NCI-H128 (cell line): ENCODE results near the gene POLR2A.

ENCODE experiments used
- DNase-seq: peaks from one replicate; lab custom pipeline; 2025; ENCODE audit not compliant: unreplicated experiment; lab: John Stamatoyannopoulos, UW

Gene POLR2A

DNA sequence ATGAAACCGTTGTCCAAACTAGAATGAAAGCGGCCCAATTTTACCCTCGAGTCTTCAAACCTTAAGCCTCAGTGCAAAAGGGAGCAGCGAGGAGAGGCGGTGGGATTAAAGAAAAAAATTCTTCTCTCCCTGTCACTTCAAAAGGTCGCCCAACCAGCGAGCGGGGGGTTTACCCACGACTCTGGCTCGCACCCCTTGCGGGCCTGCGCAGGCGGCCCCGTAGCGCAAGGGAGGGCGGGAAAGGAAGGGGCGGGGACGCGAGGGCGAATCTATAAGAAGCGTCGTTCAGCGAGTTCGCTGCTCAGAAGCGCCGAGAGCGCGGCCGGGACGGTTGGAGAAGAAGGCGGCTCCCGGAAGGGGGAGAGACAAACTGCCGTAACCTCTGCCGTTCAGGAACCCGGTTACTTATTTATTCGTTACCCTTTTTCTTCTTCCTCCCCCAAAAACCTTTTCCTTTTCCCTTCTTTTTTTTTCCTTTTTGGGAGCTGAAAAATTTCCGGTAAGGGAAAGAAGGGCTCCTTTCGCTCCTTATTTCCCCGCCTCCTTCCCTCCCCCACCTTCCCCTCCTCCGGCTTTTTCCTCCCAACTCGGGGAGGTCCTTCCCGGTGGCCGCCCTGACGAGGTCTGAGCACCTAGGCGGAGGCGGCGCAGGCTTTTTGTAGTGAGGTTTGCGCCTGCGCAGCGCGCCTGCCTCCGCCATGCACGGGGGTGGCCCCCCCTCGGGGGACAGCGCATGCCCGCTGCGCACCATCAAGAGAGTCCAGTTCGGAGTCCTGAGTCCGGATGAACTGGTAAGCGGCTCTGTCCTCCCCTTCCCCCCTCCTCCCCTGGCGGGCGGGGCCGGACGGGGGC, at the start of gene POLR2A:
Gene POLR2A, plus strand, starts transcription at position 300 of the 852 bp plus-strand sequence.
- DNase-seq, result peak; percentile 83

- DNase-seq, result no peak
Measured at GRCh38 chr17:7435676-7436555, 48.2 kb upstream of the POLR2A start.

- peak; percentile 47 for DNase-seq
Measured at GRCh38 chr17:7436556-7437368, 47.4 kb upstream of the POLR2A start.

- DNase-seq, result no peak
Measured at GRCh38 chr17:7437369-7437863, 46.8 kb upstream of the POLR2A start.

DNA sequence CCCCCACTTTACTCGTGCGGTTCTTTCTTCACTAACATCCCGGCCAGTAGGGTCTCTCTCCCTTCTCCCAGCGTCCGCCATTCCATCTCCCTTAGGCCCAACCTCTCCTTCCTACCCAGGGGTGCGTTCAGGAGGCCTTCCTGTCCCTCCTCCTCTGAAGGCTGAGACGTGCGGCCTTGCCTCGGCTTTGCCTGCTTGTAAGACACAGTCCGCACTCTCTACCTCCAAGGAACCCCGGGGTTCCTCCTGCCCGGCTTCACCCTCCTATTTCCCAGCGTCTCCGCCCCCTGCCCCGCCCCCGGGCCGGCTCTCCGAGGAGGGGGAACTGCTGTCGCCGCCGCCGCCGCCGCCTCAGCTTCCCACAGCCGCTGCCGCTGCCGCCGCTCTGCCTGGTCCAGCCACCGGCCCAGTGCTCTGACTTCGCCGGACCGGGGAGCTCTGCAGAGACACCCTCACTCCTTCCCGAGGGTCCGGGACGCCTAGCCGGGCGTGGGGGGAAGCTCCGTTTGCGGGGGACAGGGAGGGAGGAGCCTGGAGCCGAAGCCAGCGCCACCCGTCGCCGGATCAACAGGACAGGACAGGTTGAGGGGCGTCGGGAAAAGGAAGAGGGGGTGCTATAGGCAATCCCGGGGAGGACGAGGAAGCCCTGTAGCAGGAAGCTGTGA, 46.1 kb upstream of the POLR2A start:
- no peak for DNase-seq

- no peak for DNase-seq
Measured at GRCh38 chr17:7438656-7439460, 45.3 kb upstream of the POLR2A start.

DNA sequence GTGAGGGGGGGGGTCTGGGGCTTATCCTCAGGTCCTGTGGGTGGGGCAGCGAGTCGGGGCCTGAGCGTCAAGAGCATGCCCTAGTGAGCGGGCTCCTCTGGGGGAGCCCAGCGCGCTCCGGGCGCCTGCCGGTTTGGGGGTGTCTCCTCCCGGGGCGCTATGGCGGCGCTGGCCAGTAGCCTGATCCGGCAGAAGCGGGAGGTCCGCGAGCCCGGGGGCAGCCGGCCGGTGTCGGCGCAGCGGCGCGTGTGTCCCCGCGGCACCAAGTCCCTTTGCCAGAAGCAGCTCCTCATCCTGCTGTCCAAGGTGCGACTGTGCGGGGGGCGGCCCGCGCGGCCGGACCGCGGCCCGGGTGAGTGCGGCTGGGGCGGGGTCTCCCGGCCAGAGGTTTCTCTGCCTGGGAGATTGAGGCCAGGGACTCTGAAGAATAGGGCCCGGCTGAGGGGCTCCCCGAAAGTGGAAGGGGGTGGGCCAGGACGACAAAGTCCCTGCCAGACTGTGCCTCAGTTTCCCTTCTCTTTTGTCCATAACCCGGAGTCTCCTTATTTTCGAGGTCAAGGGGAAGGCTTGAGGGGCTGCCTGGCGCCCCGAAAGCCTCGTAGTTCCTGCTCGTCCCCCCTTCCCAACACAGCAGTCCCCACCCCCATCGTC, 44.6 kb upstream of the POLR2A start, which contains the start of gene FGF11:
Gene FGF11, plus strand, starts transcription at position 51 of the 651 bp plus-strand sequence. Its CDS starts 109 bp downstream, at position 160.
- no peak for DNase-seq

GRCh38 chr17:7440113-7440833, 43.9 kb upstream of the POLR2A start:
- peak; percentile 30 for DNase-seq

DNA sequence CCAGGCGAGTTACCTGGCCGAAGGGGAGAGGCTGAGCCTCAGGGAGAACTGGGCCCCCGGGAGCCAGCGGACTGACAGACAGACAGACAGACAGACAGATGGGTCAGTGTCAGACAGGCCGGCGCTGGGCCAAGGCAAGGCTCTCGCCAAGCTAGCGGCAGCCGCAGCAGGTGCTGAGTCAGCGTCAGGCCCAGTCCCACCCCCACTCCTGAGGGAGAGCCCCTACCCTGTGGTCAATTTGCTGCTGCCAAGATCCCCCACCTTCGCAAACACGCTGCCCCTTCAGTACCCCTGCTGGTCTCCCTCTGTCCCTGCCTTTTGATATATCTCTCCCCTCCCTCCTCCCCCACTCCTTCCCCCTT, 43.4 kb upstream of the POLR2A start:
- no peak for DNase-seq

DNA sequence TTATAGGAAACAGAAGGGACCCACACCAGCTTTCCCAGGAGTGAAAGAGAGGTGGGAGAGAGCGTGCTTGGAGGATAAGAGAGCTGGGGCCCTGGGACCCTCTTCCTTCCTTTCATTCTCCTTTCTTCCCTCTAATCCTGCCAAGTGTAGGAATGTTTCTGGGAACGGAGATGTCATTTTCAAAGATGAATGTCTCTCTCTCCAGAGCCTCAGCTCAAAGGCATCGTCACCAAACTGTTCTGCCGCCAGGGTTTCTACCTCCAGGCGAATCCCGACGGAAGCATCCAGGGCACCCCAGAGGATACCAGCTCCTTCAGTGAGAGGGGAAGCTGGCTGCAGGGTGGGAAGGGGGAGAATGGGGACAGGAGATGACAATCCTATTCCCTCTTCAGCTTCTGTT, 42.9 kb upstream of the POLR2A start:
- no peak for DNase-seq

GRCh38 chr17:7442142-7442541, 42.0 kb upstream of the POLR2A start:
- no peak for DNase-seq

DNA sequence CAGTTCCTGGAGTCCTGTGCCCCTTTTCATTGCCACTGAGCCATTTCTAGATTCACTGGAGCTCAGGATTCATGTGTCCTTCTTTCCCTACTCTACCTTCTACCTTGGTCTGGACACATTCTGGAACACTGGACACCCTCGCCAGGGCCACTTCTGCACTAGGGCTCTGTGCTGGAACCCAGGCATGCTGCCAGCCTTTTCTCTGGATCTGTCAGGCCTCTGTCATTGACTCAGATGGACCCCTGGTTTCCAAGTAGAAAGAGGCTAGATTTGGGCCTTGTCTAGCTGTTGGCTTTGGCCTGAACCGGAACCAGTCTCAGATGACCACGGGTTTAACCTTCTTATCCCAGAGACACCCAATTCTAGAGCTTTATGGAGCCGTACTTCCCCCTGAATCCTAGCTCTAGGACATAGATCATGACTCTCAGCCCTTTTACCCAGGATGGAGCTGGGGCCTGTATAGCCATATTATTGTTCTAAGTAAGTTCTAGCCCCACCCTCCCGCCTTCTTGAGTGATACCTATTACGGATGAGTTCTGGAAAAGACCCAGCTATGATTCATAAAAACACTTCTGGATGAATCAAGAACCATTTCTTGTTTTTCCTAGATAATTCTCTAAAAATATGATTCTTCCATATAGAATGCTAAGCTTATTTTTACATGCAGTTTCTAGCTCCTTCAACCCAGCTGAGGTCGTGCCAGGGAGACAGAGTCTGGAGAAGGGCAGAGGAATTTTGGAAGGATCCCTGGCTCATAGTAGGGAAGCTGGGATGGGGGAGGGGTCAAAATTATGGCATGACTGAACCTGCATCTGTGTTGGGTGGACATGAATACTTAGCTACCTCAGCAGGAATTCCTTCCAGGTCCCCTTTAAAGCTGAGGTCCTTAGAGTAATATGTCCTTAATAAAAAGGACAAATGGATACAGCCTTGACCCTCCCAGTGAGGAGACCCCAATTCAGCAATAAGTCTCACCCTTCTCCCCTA, 40.4 kb upstream of the POLR2A start:
- no peak for DNase-seq

DNA sequence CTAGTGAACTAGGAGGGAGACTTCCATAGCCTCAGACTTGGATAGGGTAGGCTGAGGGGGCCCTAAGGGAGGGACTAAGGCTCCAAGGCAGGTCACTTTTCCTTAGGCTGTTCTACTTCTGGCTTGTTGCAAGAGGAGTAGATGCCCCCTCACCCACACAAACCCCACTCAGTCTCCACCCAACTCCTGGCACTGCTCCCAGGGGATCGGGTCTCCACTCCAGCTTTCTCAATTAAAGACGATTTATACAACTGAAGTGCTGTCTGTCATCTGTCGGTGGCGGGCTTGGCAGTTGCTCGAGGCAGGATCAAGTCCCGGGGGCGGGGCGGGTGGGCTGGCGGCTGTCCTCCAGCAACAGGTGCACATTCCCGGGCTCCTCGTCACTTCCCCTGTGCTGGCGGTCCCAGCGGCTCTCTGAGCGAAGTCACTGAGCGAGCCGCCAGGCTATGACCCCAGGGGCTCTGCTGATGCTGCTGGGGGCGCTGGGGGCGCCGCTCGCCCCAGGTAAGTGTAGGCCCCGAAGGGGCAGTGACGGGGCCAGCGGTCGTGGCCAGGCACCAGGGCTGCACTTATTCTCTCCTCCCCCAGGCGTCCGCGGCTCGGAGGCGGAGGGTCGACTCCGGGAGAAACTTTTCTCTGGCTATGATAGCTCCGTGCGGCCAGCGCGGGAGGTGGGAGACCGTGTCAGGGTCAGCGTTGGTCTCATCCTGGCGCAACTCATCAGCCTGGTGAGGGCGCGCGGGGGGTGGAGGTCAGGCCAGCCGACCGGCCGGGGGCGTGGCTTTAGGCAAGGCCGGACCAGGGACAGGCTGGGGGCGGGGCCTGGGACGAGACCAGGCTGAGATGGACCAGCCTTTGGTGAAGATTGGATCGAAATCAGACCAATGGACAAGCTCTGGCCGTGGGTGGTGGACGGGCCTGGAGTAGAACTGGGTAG, 39.2 kb upstream of the POLR2A start, which contains the start of gene CHRNB1:
Gene CHRNB1, plus strand, starts transcription at position 380 of the 937 bp plus-strand sequence. Its CDS starts 67 bp downstream, at position 447.
- DNase-seq, result peak; percentile 12

DNA sequence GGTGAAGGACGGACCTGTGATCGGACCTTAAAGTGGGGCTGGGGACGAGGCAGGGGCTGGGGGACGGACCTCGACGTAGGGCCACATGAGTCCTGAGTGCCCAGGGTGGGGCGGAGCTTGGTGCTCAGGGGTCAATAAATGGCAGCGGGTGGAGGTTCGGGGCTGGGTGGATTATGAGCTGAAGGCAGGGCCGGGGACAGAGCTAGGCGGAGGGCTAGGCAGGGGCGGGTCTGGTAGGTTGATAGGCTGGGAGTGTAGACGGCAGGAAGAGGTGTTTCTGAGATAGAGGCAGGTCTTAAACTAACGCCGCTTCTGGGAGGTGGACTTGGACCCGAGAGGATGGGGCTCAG, 38.6 kb upstream of the POLR2A start:
- DNase-seq, result no peak

DNA sequence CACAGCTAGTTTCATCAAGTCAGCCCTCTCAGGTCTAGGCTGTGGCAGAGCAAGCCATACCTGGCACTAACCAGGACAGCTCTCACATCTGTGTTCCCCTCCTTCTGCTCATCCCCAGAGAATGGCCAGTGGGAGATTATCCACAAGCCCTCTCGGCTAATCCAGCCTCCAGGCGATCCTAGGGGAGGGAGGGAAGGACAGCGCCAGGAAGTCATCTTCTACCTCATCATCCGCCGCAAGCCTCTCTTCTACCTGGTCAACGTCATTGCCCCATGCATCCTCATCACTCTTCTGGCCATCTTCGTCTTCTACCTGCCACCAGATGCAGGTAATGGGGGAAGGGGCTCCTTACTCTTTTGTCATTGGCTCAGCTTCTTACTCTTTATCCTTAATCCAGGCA, 35.7 kb upstream of the POLR2A start:
- DNase-seq, result no peak

DNA sequence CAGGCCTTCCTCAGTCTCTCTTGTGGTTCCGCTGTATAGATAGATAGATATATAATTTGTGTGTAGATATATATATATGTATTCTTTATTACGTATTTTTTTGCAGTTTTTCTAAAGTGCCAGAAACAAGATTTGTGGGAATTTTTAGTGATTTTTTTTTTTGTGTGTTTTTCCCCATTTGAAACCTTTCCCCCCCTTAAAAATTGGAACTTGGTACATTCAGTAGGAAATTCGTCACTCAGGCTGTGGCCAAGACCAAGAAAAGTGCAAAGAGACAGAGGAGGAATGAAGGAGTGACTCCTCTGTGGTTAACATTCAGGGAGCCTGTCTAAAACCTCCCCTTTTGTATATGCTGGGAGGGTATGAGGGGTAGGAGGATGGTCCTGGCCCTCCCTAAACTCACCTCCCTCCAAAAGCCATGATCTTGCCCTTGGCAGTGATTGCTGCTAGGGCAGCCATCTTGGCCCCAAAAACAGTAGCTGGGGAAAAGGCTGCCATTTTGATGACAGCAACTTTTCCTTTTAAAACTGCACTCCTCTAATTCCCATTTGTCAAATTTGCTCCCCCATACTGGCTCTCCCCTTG, 24.1 kb upstream of the POLR2A start:
- no peak for DNase-seq
